K562 (cell line): ENCODE results near the gene MROH8. TPM values are rescaled to one million over a fixed set of nuclear protein-coding genes. Genes with fewer than 3 reads are reported as not detected.

Source experiments
- ATAC-seq: fragments of 200-7000 bp; cut with Tn5 transposase; 3 replicates; pipeline ENCODE4 v1.9.1; 2020; ENCODE audit warnings: moderate library complexity
- BruUV-seq: library from RNA; stranded (reverse); fragments of 400-500 nt; replicated peaks from 2 replicates; lab custom pipeline; 2021; lab: Mats Ljungman, UMichigan
- CTCF ChIA-PET: fragments of 300-600 bp; formaldehyde crosslinking; extraction: SDS; loops from one replicate; lab custom pipeline; 2021; ENCODE audit warnings: low intra/inter-chr PET ratio; lab: Yijun Ruan, JAX
- POLR2A ChIA-PET: fragments of 300-600, 350-650 bp; sonication (Branson Sonifier 250); formaldehyde crosslinking; extraction: SDS; loops from one replicate; lab custom pipeline; 2021; ENCODE audit warnings: antibody characterized with exemption, inconsistent platforms; lab: Yijun Ruan, JAX
- DNase-seq, 4 experiments: peaks; one replicate each; pipeline versions ENCODE4 v3.0.0 to v3.0.0-alpha.2; 2011 to 2018; ENCODE audit warnings: low spot score in 3 of 4, mixed read lengths in 3 of 4; ENCODE audit errors: extremely low read depth in 1 of 4
- FAIRE-seq: peaks from 2 replicates; lab custom pipeline; 2011; peaks lifted over from hg19 to GRCh38; lab: Jason Lieb, UNC
- H2AFZ ChIP-seq: 2 replicates; pipeline ENCODE4 v1.6.0; 2011; ENCODE audit warnings: low read depth, low read length, control low read depth, inconsistent platforms
- H3K27ac ChIP-seq: fragments of 200-600 bp; 3 replicates; pipeline ENCODE4 v1.8.0; 2011; ENCODE audit warnings: low read depth, mild to moderate bottlenecking, control low read depth, inconsistent platforms, low read length, moderate library complexity, mixed read lengths; ENCODE audit errors: extremely low read depth
- H3K27me3 ChIP-seq, 2 experiments: fragments of 300-600 bp in 1 of 2; 2 replicates in 1 of 2; 3 replicates in 1 of 2; pipeline versions ENCODE4 v1.6.0 to v1.8.0; 2011; ENCODE audit warnings: inconsistent platforms in 2 of 2, low read length in 2 of 2, mild to moderate bottlenecking in 1 of 2, mixed read lengths in 1 of 2, moderate library complexity in 1 of 2; ENCODE audit not compliant: control insufficient read depth in 2 of 2, insufficient read depth in 2 of 2
- H3K36me3 ChIP-seq: fragments of 300-600 bp; 3 replicates; pipeline ENCODE4 v1.8.0; 2011; ENCODE audit warnings: mild to moderate bottlenecking, low read length, inconsistent platforms; ENCODE audit not compliant: control insufficient read depth, insufficient read depth
- H3K4me1 ChIP-seq, 2 experiments: fragments of 200-600 bp in 1 of 2; replicated peaks in 1 of 2; 2 replicates in 1 of 2; 3 replicates in 1 of 2; pipeline versions ENCODE4 v1.5.1 to v1.8.0; 2011; ENCODE audit warnings: inconsistent platforms in 2 of 2, low read length in 2 of 2, mild to moderate bottlenecking in 1 of 2, mixed read lengths in 1 of 2, moderate library complexity in 1 of 2; ENCODE audit not compliant: control insufficient read depth in 2 of 2, insufficient read depth in 2 of 2
- H3K4me2 ChIP-seq: 2 replicates; pipeline ENCODE4 v1.6.1; 2011; ENCODE audit warnings: low read length, control low read depth, inconsistent platforms, mixed read lengths; ENCODE audit not compliant: insufficient read depth
- H3K4me3 ChIP-seq: fragments of 200-600 bp; sonication (generic), shearing (Covaris generic); 2 replicates; pipeline ENCODE4 v1.5.1; 2016; ENCODE audit warnings: control low read depth, inconsistent platforms
- H3K79me2 ChIP-seq: fragments of 200-600 bp; 3 replicates; pipeline ENCODE4 v1.8.0; 2011; ENCODE audit warnings: low read length, inconsistent platforms; ENCODE audit not compliant: control insufficient read depth, insufficient read depth
- H3K9ac ChIP-seq, 2 experiments: 2 replicates each; pipeline versions ENCODE4 v1.6.0 to v1.6.1; 2011; ENCODE audit warnings: low read depth in 2 of 2, low read length in 2 of 2, control low read depth in 1 of 2, inconsistent platforms in 1 of 2, mild to moderate bottlenecking in 1 of 2, mixed read lengths in 1 of 2; ENCODE audit not compliant: insufficient read depth in 1 of 2
- H3K9me1 ChIP-seq: one replicate; pipeline ENCODE4 v1.6.0; 2011; ENCODE audit warnings: inconsistent platforms, mild to moderate bottlenecking, low read length, moderate library complexity; ENCODE audit not compliant: control insufficient read depth, insufficient read depth
- H3K9me3 ChIP-seq: replicated peaks from 2 replicates; pipeline ENCODE4 v1.5.1; 2011; ENCODE audit warnings: low read depth, low read length, inconsistent platforms; ENCODE audit not compliant: control insufficient read depth, insufficient read depth
- H4K20me1 ChIP-seq: replicated peaks from 2 replicates; pipeline ENCODE4 v1.6.1; 2011; ENCODE audit warnings: low read length, inconsistent platforms, mixed read lengths; ENCODE audit not compliant: control insufficient read depth, insufficient read depth
- FOXM1 ChIP-seq, 2 experiments: fragments of 450-650 bp in 1 of 2; sonication (generic) in 1 of 2; formaldehyde crosslinking in 1 of 2; IDR thresholded peaks; 2 replicates each; pipeline versions ENCODE4 v1.6.1 to v1.9.0; 2017 to 2022; ENCODE audit warnings: low read depth in 2 of 2, mild to moderate bottlenecking in 2 of 2, missing genetic modification reagents in 1 of 2, moderate library complexity in 1 of 2
- FOXP4 ChIP-seq: sonication (generic); formaldehyde crosslinking; IDR thresholded peaks from 2 replicates; pipeline ENCODE4 v1.8.0; 2022; ENCODE audit warnings: mild to moderate bottlenecking, missing genetic modification reagents, borderline replicate concordance
- NELFE ChIP-seq: IDR thresholded peaks from 2 replicates; pipeline ENCODE4 v1.6.1; 2011; ENCODE audit warnings: mild to moderate bottlenecking; ENCODE audit not compliant: insufficient read depth, insufficient read length
- PBX2 ChIP-seq, 2 experiments: IDR thresholded peaks in 1 of 2; conservative IDR thresholded peaks in 1 of 2; 2 replicates each; pipeline ENCODE4 v1.6.1; 2016; ENCODE audit warnings: low read depth in 2 of 2, mild to moderate bottlenecking in 1 of 2, missing compliant biosample characterization in 1 of 2, missing genetic modification characterization in 1 of 2, moderate library complexity in 1 of 2
- PHB2 ChIP-seq: fragments of 450-650 bp; IDR thresholded peaks from 2 replicates; pipeline ENCODE4 v1.6.1; 2017; ENCODE audit warnings: low read depth
- POLR2H ChIP-seq: IDR thresholded peaks from 2 replicates; pipeline ENCODE4 v1.6.1; 2016; ENCODE audit warnings: missing genetic modification characterization, low read depth, mild to moderate bottlenecking, control low read depth, missing compliant biosample characterization, moderate library complexity
- SAP30 ChIP-seq: fragments of 200-600 bp; sonication (generic); IDR thresholded peaks from 2 replicates; pipeline ENCODE4 v1.6.1; 2012; ENCODE audit warnings: borderline replicate concordance, low read depth, mild to moderate bottlenecking, moderate library complexity, low read length, control low read depth, inconsistent platforms; ENCODE audit not compliant: insufficient read depth, poor library complexity, severe bottlenecking
- ZNF395 ChIP-seq: fragments of 200-800 bp; sonication (Bioruptor generic); IDR thresholded peaks from 2 replicates; pipeline ENCODE4 v1.6.1; 2017; ENCODE audit warnings: missing genetic modification characterization, missing compliant biosample characterization
- ZNF780A ChIP-seq: fragments of 250-450 bp; sonication (Bioruptor Pico); IDR thresholded peaks from 2 replicates; pipeline ENCODE4 v1.5.0; 2021; ENCODE audit warnings: mild to moderate bottlenecking
- WGBS: fragments of 100-300 bp; shearing (Covaris generic); methylation state at CpG from one replicate; pipeline ENCODE4 v1.1.6; 2016; ENCODE audit warnings: low coverage, mixed read lengths; ENCODE audit not compliant: insufficient coverage; ENCODE audit errors: missing lambda C conversion rate; 5-methylcytosine and 5-hydroxymethylcytosine counted together
- in situ Hi-C: fragments of 300-500 bp; cut with MboI; formaldehyde crosslinking; loops from 4 replicates; pipeline ENCODE4 v1.15.0; 2018; ENCODE audit warnings: inconsistent platforms, mixed read lengths
- intact Hi-C: fragments of 100-400 bp; cut with micrococcal nuclease; formaldehyde crosslinking; loops from 2 replicates; pipeline ENCODE4 v1.14.2; 2022
- polyA plus RNA-seq, 8 experiments: library from polyadenylated mRNA; depleted of rRNA in 4 of 8; stranded (reverse) in 5 of 8; unstranded in 3 of 8; fragments of >200 nt; fragmentation: Nextera tagmentation in 2 of 8; fragmentation: Illumina TruSeq in 1 of 8; extraction: Ambion mirVana in 2 of 8; extraction: Trizol in 1 of 8; gene quantifications; 2 replicates each; pipeline versions ENCODE4 v1.2.1 to v1.2.3, GENCODE V29; 2011 to 2014; ENCODE audit warnings: inconsistent platforms in 1 of 8, missing spikeins in 1 of 8
- total RNA-seq, 7 experiments: library from RNA; depleted of rRNA in 6 of 7; stranded (reverse); fragments of >200 nt in 6 of 7; fragmentation: Illumina TruSeq in 2 of 7; extraction: Trizol in 2 of 7; gene quantifications; 2 replicates each; pipeline versions ENCODE4 v1.2.1 to v1.2.3, GENCODE V29; 2011 to 2021; ENCODE audit warnings: low replicate concordance in 1 of 7

MROH8 gene
- total and polyA plus RNA-seq, 9 of the 15 experiments (the other 6 are each of a cell fraction or from before 2014, with no cell fraction given), result 0.21 to 1.5 (median 0.78) TPM

- no peak overlapping the region for H3K27ac ChIP-seq
- TF ChIP-seq POLR2H (tag), result no peak
- TF ChIP-seq PBX2 (CRISPR knock-in tag; IDR thresholded peaks at IDR 0.05; ENCODE audit: low read depth), result no peak
- no peak for TF ChIP-seq PBX2 (tag; conservative IDR thresholded peaks at IDR 0.05; ENCODE audit: low read depth)
- TF ChIP-seq FOXM1 (IDR thresholded peaks at IDR 0.05; ENCODE audit: low read depth), result no peak
- TF ChIP-seq FOXM1 (CRISPR knock-in tag; IDR thresholded peaks at IDR 0.05; ENCODE audit: low read depth), result no peak
- TF ChIP-seq PHB2, result no peak
- TF ChIP-seq SAP30, result no peak
- no peak for TF ChIP-seq FOXP4 (CRISPR knock-in tag)
- no peak for TF ChIP-seq ZNF780A (CRISPR knock-in tag)
- no peak for TF ChIP-seq ZNF395 (CRISPR knock-in tag)
- no peak for TF ChIP-seq NELFE
- no peak overlapping the region for H3K4me3 ChIP-seq
- POLR2A ChIA-PET, result interaction anchor here (0.6 to 2.5 kb wide), 3 partner anchors 14 to 28 kb away, joined by 3 to 6 read pairs (median 3); no protein-coding TSS in a partner anchor
- CTCF ChIA-PET, result no interaction called here
- H4K20me1 ChIP-seq, result no peaks in the 10 kb centered on the region; the same call in 1 of the 2 replicates
- DNase-seq, result no peak
- no peak overlapping the region for H3K9ac ChIP-seq
- in situ Hi-C loops (no loop called here), intact Hi-C loops (no loop called here)
- H3K4me2 ChIP-seq, result no peak overlapping the region
- WGBS, result 94% methylated on average over 6 of the region's 6 CpGs
- H3K27me3 ChIP-seq, result no peaks in the 10 kb centered on the region
- H2AFZ ChIP-seq, result no peak overlapping the region
- no peaks in the 10 kb centered on the region for H3K4me1 ChIP-seq
- H3K9me1 ChIP-seq, result no peaks in the 10 kb centered on the region
- no TSS peak for BruUV-seq
- no peaks in the 10 kb centered on the region for H3K9me3 ChIP-seq
- H3K36me3 ChIP-seq, result peaks cover 99% of the 10 kb centered on the region
- FAIRE-seq, result no peak
- H3K79me2 ChIP-seq, result no peaks in the 10 kb centered on the region
- ATAC-seq, result no peak
These were observed 48.7 kb upstream of the MROH8 start for GRCh38 chr20:37228082-37228481.
